A549 (cell line): ENCODE measurements around the gene CCDC92B.

Experiments
- EHMT2 ChIP-seq: fragments of 200-600 bp; sonication (generic); IDR thresholded peaks from 2 replicates; pipeline ENCODE4 v1.6.1; 2016; ENCODE audit warnings: antibody characterized with exemption, low read depth, mild to moderate bottlenecking, moderate library complexity
- ESRRA ChIP-seq: fragments of 150-350 bp; IDR thresholded peaks from 2 replicates; pipeline ENCODE4 v1.6.1; 2014; ENCODE audit warnings: mild to moderate bottlenecking, low read length, borderline replicate concordance
- JUNB ChIP-seq: fragments of >200 bp; sonication (Bioruptor Twin); formaldehyde crosslinking; IDR thresholded peaks from 2 replicates; pipeline ENCODE4 v1.6.1; 2016
- POLR2A ChIP-seq: IDR thresholded peaks from 2 replicates; pipeline ENCODE4 v1.6.1; 2012; ENCODE audit warnings: mild to moderate bottlenecking, low read length
- POLR2AphosphoS2 ChIP-seq: conservative IDR thresholded peaks from 2 replicates; pipeline ENCODE4 v1.6.1; 2012; ENCODE audit warnings: low read length, improper control_type of control experiment, inconsistent platforms
- ZC3H11A ChIP-seq: fragments of 450-650 bp; IDR thresholded peaks from 2 replicates; pipeline ENCODE4 v1.6.1; 2014; ENCODE audit warnings: antibody characterized with exemption, mild to moderate bottlenecking
- TF ChIP-seq, protein P1 (sequence below): fragments of 200-600 bp; sonication (generic); IDR thresholded peaks from 2 replicates; pipeline ENCODE4 v1.6.1; 2016; ENCODE audit warnings: antibody characterized with exemption, mild to moderate bottlenecking, moderate library complexity
- TF ChIP-seq, protein P2 (sequence below): fragments of >200 bp; sonication (Bioruptor Twin); formaldehyde crosslinking; IDR thresholded peaks from 3 replicates; pipeline ENCODE4 v1.5.1; 2016

DNA sequence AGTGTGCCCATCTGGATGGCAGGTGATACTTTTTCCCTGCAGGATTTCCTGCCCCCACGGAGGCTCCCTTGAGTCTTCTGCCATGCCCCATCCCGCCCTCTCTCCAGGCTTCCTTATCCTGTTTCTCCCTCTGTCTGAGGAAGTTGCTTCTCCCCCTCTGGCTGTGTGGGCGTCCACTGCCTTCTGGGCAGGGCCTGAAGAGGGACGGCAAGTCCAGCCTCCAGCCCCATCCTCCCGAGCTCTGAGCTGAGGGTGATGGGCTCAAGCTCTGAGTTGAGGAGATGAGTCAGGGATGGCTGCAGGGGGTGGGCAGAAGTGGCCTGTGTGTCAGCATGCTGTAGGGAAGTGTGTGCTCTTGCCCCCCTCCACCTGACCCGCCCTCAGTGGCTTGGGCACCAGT, 32.6 kb upstream of the CCDC92B start:
- no peak for TF ChIP-seq POLR2A
- no peak for TF ChIP-seq ESRRA
- TF ChIP-seq, protein P1, sequence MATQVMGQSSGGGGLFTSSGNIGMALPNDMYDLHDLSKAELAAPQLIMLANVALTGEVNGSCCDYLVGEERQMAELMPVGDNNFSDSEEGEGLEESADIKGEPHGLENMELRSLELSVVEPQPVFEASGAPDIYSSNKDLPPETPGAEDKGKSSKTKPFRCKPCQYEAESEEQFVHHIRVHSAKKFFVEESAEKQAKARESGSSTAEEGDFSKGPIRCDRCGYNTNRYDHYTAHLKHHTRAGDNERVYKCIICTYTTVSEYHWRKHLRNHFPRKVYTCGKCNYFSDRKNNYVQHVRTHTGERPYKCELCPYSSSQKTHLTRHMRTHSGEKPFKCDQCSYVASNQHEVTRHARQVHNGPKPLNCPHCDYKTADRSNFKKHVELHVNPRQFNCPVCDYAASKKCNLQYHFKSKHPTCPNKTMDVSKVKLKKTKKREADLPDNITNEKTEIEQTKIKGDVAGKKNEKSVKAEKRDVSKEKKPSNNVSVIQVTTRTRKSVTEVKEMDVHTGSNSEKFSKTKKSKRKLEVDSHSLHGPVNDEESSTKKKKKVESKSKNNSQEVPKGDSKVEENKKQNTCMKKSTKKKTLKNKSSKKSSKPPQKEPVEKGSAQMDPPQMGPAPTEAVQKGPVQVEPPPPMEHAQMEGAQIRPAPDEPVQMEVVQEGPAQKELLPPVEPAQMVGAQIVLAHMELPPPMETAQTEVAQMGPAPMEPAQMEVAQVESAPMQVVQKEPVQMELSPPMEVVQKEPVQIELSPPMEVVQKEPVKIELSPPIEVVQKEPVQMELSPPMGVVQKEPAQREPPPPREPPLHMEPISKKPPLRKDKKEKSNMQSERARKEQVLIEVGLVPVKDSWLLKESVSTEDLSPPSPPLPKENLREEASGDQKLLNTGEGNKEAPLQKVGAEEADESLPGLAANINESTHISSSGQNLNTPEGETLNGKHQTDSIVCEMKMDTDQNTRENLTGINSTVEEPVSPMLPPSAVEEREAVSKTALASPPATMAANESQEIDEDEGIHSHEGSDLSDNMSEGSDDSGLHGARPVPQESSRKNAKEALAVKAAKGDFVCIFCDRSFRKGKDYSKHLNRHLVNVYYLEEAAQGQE: no peak
- TF ChIP-seq, protein P2, sequence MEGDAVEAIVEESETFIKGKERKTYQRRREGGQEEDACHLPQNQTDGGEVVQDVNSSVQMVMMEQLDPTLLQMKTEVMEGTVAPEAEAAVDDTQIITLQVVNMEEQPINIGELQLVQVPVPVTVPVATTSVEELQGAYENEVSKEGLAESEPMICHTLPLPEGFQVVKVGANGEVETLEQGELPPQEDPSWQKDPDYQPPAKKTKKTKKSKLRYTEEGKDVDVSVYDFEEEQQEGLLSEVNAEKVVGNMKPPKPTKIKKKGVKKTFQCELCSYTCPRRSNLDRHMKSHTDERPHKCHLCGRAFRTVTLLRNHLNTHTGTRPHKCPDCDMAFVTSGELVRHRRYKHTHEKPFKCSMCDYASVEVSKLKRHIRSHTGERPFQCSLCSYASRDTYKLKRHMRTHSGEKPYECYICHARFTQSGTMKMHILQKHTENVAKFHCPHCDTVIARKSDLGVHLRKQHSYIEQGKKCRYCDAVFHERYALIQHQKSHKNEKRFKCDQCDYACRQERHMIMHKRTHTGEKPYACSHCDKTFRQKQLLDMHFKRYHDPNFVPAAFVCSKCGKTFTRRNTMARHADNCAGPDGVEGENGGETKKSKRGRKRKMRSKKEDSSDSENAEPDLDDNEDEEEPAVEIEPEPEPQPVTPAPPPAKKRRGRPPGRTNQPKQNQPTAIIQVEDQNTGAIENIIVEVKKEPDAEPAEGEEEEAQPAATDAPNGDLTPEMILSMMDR: no peak
- no peak for TF ChIP-seq JUNB
- TF ChIP-seq POLR2AphosphoS2: no peak
- TF ChIP-seq ZC3H11A: no peak
- no peak for TF ChIP-seq EHMT2
